Measurements from ENCODE around the gene UNC13C.

Gene UNC13C

DNA sequence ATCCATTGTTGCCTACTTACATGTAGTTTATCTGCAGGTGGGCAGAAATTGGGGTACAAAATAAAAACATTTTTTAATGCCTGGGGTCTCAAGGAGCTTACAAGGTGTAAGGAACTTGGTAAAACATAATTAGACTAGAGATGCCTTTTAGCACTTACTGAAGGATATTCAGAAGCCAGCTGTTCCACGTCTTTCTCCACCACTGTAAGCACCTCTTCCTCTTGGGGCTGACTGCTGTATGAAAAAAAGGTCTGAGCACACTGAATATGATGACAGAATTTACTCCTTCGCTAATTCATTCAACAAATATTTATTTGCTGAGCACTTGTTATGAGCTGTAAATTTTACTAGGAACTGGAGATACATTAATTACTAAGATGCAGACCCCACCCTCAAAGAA lies 539.1 kb downstream of the UNC13C start:
- no peak for DNase-seq

DNA sequence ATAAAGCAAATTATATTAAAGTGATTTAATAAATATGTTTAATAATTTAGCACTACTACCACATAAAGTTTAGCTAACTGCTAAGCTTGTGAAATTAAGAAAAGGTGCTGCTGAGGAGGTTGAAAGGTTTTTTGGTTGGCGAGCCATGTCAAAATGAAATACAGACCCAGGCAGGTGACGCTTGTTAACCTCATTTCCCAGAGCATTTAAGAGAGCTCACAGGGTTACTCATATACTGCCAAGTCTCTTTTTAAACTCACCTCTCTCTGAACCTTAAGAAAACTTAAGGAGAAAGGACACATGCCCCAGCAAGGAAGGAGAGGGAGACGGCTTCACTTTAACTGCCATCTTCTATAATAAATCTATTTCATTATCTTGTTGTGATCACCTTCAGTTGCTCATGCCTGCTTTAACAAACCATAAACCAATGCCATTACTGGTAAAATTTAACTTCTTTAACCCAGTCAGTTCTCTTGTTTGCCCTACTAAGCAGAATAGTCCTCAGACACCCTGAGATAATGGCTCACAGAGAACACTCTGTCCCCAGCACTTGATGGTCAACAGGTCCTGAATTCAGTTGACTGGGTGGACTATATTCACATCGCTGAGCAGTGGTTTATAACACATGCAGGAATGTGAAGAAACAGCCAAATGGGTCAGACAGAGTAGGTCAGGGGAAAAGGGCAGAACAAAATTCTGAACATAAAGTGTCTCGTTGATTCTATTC lies 540.1 kb downstream of the UNC13C start:
- no CpG with 5 or more reads among the region's 5 CpGs for WGBS (ENCODE audit: extremely low coverage, insufficient coverage, low lambda C conversion rate)
- DNase-seq: peak; percentile 32

More for the DNA sequence above, 539.1 kb downstream of the UNC13C start:
- Histone ChIP-seq H3K27me3 (ENCODE audit: insufficient read depth, low read length, poor library complexity) (no peaks in the 10 kb centered on the region), H3K4me2 (ENCODE audit: low read length) (no peak overlapping the region), H3K4me3 (ENCODE audit: low read length) (no peak overlapping the region), H3K79me2 (ENCODE audit: control insufficient read depth, insufficient read depth, low read length) (no peaks in the 10 kb centered on the region), H3K23ac (ENCODE audit: low read length) (no peak overlapping the region), H3K27ac (ENCODE audit: low read depth, low read length) (no peak overlapping the region), H3K4ac (ENCODE audit: low read depth, low read length) (no peak overlapping the region), H4K8ac (ENCODE audit: low read depth, low read length) (no peak overlapping the region), H3K79me1 (ENCODE audit: low read length) (no peaks in the 10 kb centered on the region), H3K18ac (ENCODE audit: low read length) (no peak overlapping the region), H2BK15ac (replicated peaks; ENCODE audit: low read depth) (no peak overlapping the region), H2AK5ac (ENCODE audit: low read length) (no peak overlapping the region), H2BK5ac (ENCODE audit: low read length) (no peak overlapping the region), H3K9ac (ENCODE audit: low read length) (no peak overlapping the region), H4K5ac (ENCODE audit: low read length) (no peak overlapping the region), H3K56ac (ENCODE audit: low read length) (no peak overlapping the region), H2BK120ac (ENCODE audit: low read depth, low read length) (no peak overlapping the region), H3K4me1 (ENCODE audit: control insufficient read depth, low read depth, low read length) (peaks cover 7% of the 10 kb centered on the region), H3K36me3 (ENCODE audit: control insufficient read depth, insufficient read depth, low read length) (no peaks in the 10 kb centered on the region)
- no CpG with 5 or more reads among the region's 2 CpGs for WGBS (ENCODE audit: extremely low coverage, insufficient coverage, low lambda C conversion rate)

DNA sequence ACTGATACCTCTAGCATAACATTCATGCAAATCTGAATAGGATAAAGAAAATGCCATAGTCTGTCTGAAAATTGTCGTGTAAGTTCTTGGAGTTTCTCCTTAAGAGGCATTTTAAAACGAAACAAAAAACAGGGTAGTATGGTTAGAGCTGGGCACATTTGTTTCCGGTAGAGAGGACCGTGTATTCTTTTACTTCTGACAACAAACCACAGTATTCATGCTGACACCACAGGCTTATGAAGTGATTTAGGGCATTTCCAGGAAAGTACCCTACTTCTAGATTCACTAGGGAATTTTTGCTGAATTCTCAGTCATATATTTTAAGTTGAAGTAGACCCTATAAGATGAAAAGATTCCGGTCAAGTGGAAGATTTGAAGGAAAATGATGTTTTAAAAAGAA lies 541.3 kb downstream of the UNC13C start:
- Histone ChIP-seq H3K4me3 (ENCODE audit: low read length) (no peak overlapping the region), H3K27ac (ENCODE audit: low read depth, low read length) (no peak overlapping the region), H3K9ac (ENCODE audit: low read length) (no peak overlapping the region), H2BK5ac (ENCODE audit: low read length) (no peak overlapping the region), H3K79me1 (ENCODE audit: low read length) (no peaks in the 10 kb centered on the region), H3K23ac (ENCODE audit: low read length) (no peak overlapping the region), H3K56ac (ENCODE audit: low read length) (no peak overlapping the region), H4K8ac (ENCODE audit: low read depth, low read length) (no peak overlapping the region), H2BK15ac (replicated peaks; ENCODE audit: low read depth) (no peak overlapping the region), H3K27me3 (ENCODE audit: insufficient read depth, low read length, poor library complexity) (no peaks in the 10 kb centered on the region), H3K4me1 (ENCODE audit: control insufficient read depth, low read depth, low read length) (peaks cover 7% of the 10 kb centered on the region), H3K36me3 (ENCODE audit: control insufficient read depth, insufficient read depth, low read length) (no peaks in the 10 kb centered on the region), H4K5ac (ENCODE audit: low read length) (no peak overlapping the region), H2BK120ac (ENCODE audit: low read depth, low read length) (no peak overlapping the region), H2AK5ac (ENCODE audit: low read length) (no peak overlapping the region), H3K4ac (ENCODE audit: low read depth, low read length) (no peak overlapping the region), H3K4me2 (ENCODE audit: low read length) (no peak overlapping the region), H3K18ac (ENCODE audit: low read length) (no peak overlapping the region), H3K79me2 (ENCODE audit: control insufficient read depth, insufficient read depth, low read length) (no peaks in the 10 kb centered on the region)
- no CpG with 5 or more reads among the region's 5 CpGs for WGBS (ENCODE audit: extremely low coverage, insufficient coverage, low lambda C conversion rate)
- no peak for DNase-seq

More for the DNA sequence above, 540.1 kb downstream of the UNC13C start:
- H3K4me3 ChIP-seq (ENCODE audit: low read length): no peak overlapping the region
- no peak overlapping the region for H3K18ac ChIP-seq (ENCODE audit: low read length)
- H3K56ac ChIP-seq (ENCODE audit: low read length): no peak overlapping the region
- H3K27ac ChIP-seq (ENCODE audit: low read depth, low read length): no peak overlapping the region
- H3K36me3 ChIP-seq (ENCODE audit: control insufficient read depth, insufficient read depth, low read length): no peaks in the 10 kb centered on the region
- no peak overlapping the region for H3K9ac ChIP-seq (ENCODE audit: low read length)
- H3K27me3 ChIP-seq (ENCODE audit: insufficient read depth, low read length, poor library complexity): no peaks in the 10 kb centered on the region
- H2BK120ac ChIP-seq (ENCODE audit: low read depth, low read length): no peak overlapping the region
- H3K4me1 ChIP-seq (ENCODE audit: control insufficient read depth, low read depth, low read length): peaks cover 7% of the 10 kb centered on the region
- no peak overlapping the region for H3K4me2 ChIP-seq (ENCODE audit: low read length)
- H3K79me1 ChIP-seq (ENCODE audit: low read length): no peaks in the 10 kb centered on the region
- H2BK15ac ChIP-seq (replicated peaks; ENCODE audit: low read depth): no peak overlapping the region
- no peak overlapping the region for H4K5ac ChIP-seq (ENCODE audit: low read length)
- no peak overlapping the region for H4K8ac ChIP-seq (ENCODE audit: low read depth, low read length)
- no peak overlapping the region for H2BK5ac ChIP-seq (ENCODE audit: low read length)
- no peak overlapping the region for H3K4ac ChIP-seq (ENCODE audit: low read depth, low read length)
- H3K23ac ChIP-seq (ENCODE audit: low read length): no peak overlapping the region
- no peaks in the 10 kb centered on the region for H3K79me2 ChIP-seq (ENCODE audit: control insufficient read depth, insufficient read depth, low read length)
- no peak overlapping the region for H2AK5ac ChIP-seq (ENCODE audit: low read length)

DNA sequence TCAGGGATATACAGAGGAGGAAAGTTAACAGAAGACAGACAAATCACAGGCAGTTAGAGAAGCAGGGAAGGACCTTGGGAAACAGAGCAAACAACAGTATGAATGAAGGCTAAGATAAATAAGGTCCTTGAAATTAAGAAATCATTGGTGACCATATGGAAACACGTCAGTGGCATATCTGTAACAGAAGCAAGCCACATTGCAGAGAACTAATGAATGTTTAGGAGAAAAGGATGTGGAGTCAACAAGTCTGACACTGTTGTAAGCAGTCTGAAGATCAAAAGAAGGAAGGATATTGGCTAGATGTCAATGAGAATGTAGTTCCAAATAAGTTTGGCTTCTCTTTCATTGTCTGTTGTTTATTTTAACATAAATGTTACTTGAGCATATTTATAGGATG lies 542.4 kb downstream of the UNC13C start:
- no peak overlapping the region for H3K18ac ChIP-seq (ENCODE audit: low read length)
- no peaks in the 10 kb centered on the region for H3K79me2 ChIP-seq (ENCODE audit: control insufficient read depth, insufficient read depth, low read length)
- no peaks in the 10 kb centered on the region for H3K36me3 ChIP-seq (ENCODE audit: control insufficient read depth, insufficient read depth, low read length)
- H3K9ac ChIP-seq (ENCODE audit: low read length): no peak overlapping the region
- no peak overlapping the region for H2BK120ac ChIP-seq (ENCODE audit: low read depth, low read length)
- no peak overlapping the region for H3K27ac ChIP-seq (ENCODE audit: low read depth, low read length)
- H4K8ac ChIP-seq (ENCODE audit: low read depth, low read length): no peak overlapping the region
- no peak overlapping the region for H2BK15ac ChIP-seq (replicated peaks; ENCODE audit: low read depth)
- no peak overlapping the region for H4K5ac ChIP-seq (ENCODE audit: low read length)
- no peak overlapping the region for H3K4ac ChIP-seq (ENCODE audit: low read depth, low read length)
- H3K27me3 ChIP-seq (ENCODE audit: insufficient read depth, low read length, poor library complexity): no peaks in the 10 kb centered on the region
- no peak overlapping the region for H3K23ac ChIP-seq (ENCODE audit: low read length)
- no peak overlapping the region for H2AK5ac ChIP-seq (ENCODE audit: low read length)
- DNase-seq: peak; percentile 45
- H3K79me1 ChIP-seq (ENCODE audit: low read length): no peaks in the 10 kb centered on the region
- H3K4me3 ChIP-seq (ENCODE audit: low read length): no peak overlapping the region
- peaks cover 7% of the 10 kb centered on the region for H3K4me1 ChIP-seq (ENCODE audit: control insufficient read depth, low read depth, low read length)
- WGBS (ENCODE audit: extremely low coverage, insufficient coverage, low lambda C conversion rate): no CpG with 5 or more reads among the region's 1 CpG
- H3K56ac ChIP-seq (ENCODE audit: low read length): no peak overlapping the region
- no peak overlapping the region for H3K4me2 ChIP-seq (ENCODE audit: low read length)
- H2BK5ac ChIP-seq (ENCODE audit: low read length): no peak overlapping the region

DNA sequence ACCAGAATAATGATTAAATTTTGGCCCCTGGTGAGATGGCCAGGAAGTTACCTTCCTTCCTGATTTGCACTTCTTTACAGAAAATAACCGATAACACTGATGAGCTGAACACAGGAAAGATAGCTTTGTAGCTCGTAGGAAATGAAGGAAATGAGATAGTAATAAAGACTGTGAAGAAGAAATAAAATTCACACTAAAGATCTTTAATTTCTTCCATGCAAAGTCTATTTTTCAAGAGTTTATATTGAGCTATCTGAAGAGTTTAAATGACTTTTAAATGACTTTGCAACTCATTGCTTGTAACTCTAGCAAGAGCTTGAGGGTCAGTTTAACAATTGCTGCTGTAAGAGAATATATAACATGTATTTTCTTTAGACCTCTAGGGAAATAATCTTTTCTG lies 543.0 kb downstream of the UNC13C start:
- no peak overlapping the region for H3K23ac ChIP-seq (ENCODE audit: low read length)
- peaks cover 7% of the 10 kb centered on the region for H3K4me1 ChIP-seq (ENCODE audit: control insufficient read depth, low read depth, low read length)
- no peak overlapping the region for H2BK5ac ChIP-seq (ENCODE audit: low read length)
- H3K79me2 ChIP-seq (ENCODE audit: control insufficient read depth, insufficient read depth, low read length): no peaks in the 10 kb centered on the region
- no peaks in the 10 kb centered on the region for H3K79me1 ChIP-seq (ENCODE audit: low read length)
- H3K4me2 ChIP-seq (ENCODE audit: low read length): no peak overlapping the region
- H3K9ac ChIP-seq (ENCODE audit: low read length): no peak overlapping the region
- H3K4me3 ChIP-seq (ENCODE audit: low read length): no peak overlapping the region
- H3K27ac ChIP-seq (ENCODE audit: low read depth, low read length): no peak overlapping the region
- no peaks in the 10 kb centered on the region for H3K36me3 ChIP-seq (ENCODE audit: control insufficient read depth, insufficient read depth, low read length)
- no peak overlapping the region for H2BK15ac ChIP-seq (replicated peaks; ENCODE audit: low read depth)
- H4K5ac ChIP-seq (ENCODE audit: low read length): no peak overlapping the region
- no peak overlapping the region for H2AK5ac ChIP-seq (ENCODE audit: low read length)
- no peak overlapping the region for H3K4ac ChIP-seq (ENCODE audit: low read depth, low read length)
- no peak overlapping the region for H2BK120ac ChIP-seq (ENCODE audit: low read depth, low read length)
- H4K8ac ChIP-seq (ENCODE audit: low read depth, low read length): no peak overlapping the region
- no peak for DNase-seq
- H3K18ac ChIP-seq (ENCODE audit: low read length): no peak overlapping the region
- no peak overlapping the region for H3K56ac ChIP-seq (ENCODE audit: low read length)
- WGBS (ENCODE audit: extremely low coverage, insufficient coverage, low lambda C conversion rate): no CpG with 5 or more reads among the region's 2 CpGs
- H3K27me3 ChIP-seq (ENCODE audit: insufficient read depth, low read length, poor library complexity): no peaks in the 10 kb centered on the region

DNA sequence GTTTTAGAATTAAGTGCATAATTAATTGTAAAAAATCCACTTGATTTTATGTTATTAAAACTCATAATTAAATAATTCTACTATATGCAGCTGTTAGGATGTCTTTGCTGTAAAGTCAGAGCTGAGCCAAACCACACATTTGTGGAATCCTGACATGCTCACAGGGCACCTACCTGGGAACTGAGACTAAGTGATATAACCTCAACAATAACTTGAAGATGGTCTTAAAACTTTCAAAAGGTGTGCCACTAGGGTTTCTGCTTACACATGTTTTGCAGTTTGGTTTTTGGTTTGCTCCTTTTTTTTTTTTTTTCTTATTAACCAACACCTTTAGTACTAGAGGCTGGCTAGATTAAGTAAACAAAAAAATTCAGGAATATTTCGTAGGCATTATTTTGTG lies 549.8 kb downstream of the UNC13C start:
- WGBS (ENCODE audit: extremely low coverage, insufficient coverage, low lambda C conversion rate): no CpG with 5 or more reads among the region's 1 CpG
- no peak overlapping the region for H4K8ac ChIP-seq (ENCODE audit: low read depth, low read length)
- no peak overlapping the region for H3K4me2 ChIP-seq (ENCODE audit: low read length)
- no peak overlapping the region for H3K4me3 ChIP-seq (ENCODE audit: low read length)
- no peak overlapping the region for H3K27ac ChIP-seq (ENCODE audit: low read depth, low read length)
- no peak overlapping the region for H3K4ac ChIP-seq (ENCODE audit: low read depth, low read length)
- H3K36me3 ChIP-seq (ENCODE audit: control insufficient read depth, insufficient read depth, low read length): no peaks in the 10 kb centered on the region
- no peak overlapping the region for H3K18ac ChIP-seq (ENCODE audit: low read length)
- no peak overlapping the region for H2BK15ac ChIP-seq (replicated peaks; ENCODE audit: low read depth)
- H3K79me1 ChIP-seq (ENCODE audit: low read length): no peaks in the 10 kb centered on the region
- no peaks in the 10 kb centered on the region for H3K79me2 ChIP-seq (ENCODE audit: control insufficient read depth, insufficient read depth, low read length)
- no peak overlapping the region for H3K23ac ChIP-seq (ENCODE audit: low read length)
- no peaks in the 10 kb centered on the region for H3K4me1 ChIP-seq (ENCODE audit: control insufficient read depth, low read depth, low read length)
- no peak overlapping the region for H4K5ac ChIP-seq (ENCODE audit: low read length)
- no peak overlapping the region for H2BK120ac ChIP-seq (ENCODE audit: low read depth, low read length)
- no peak overlapping the region for H2AK5ac ChIP-seq (ENCODE audit: low read length)
- H3K27me3 ChIP-seq (ENCODE audit: insufficient read depth, low read length, poor library complexity): no peaks in the 10 kb centered on the region
- no peak overlapping the region for H3K9ac ChIP-seq (ENCODE audit: low read length)
- DNase-seq: no peak
- no peak overlapping the region for H2BK5ac ChIP-seq (ENCODE audit: low read length)
- H3K56ac ChIP-seq (ENCODE audit: low read length): no peak overlapping the region
